NOMO-1 (cell line): ENCODE measurements around the gene PGAP3.
"Not testable (repeated sequence)": the region's sequence is repeated elsewhere in the genome, so short reads cannot be mapped to it uniquely, and the experiment has no call there.

Experiments
- DNase-seq, 2 experiments: peaks; one replicate each; lab custom pipeline; 2025; ENCODE audit not compliant: unreplicated experiment in 2 of 2; lab: John Stamatoyannopoulos, UW

PGAP3 gene

GRCh38 chr17:39715375-39716072 lies 27.7 kb upstream of the PGAP3 start:
- no peak for DNase-seq

DNA sequence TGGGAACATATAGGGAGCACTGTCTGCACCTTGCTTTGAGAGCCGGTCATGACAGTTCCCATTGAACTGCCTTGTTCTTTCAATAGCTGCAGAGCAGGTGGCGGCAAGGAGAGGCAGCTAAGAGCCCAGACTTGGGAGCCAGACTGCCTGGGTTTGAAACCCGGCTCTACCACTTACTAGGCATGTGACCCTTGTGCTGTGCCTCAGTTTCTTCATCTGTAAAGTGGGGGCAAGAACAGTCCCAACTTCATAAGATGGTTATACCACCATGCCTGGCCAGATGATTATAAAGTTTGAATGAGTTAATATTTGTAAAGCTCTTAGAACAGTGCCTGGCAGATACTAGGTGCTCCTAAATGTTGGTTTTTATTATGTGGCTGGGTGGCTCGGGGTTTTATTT lies 26.4 kb upstream of the PGAP3 start:
- no peak for DNase-seq

GRCh38 chr17:39711851-39712250 lies 24.0 kb upstream of the PGAP3 start:
- DNase-seq, result no peak

DNA sequence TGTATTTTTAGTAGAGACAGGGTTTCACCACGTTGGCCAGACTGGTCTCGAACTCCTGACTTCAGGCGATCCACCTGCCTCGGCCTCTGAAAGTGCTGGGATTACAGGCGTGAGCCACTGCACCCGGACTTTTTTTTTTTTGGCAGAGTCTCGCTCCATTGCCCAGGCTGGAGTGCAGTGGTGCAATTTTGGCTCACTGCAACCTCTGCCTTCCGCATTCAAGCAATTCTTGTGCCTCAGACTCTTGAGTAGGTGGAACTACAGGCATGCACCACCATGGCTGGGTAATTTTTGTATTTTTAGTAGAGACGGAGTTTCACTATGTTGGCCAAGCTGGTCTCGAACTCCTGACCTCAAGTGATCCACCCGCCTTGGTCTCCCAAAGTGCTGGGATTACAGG lies 23.2 kb upstream of the PGAP3 start:
- DNase-seq, result not testable (repeated sequence)

GRCh38 chr17:39709998-39710964 lies 22.4 kb upstream of the PGAP3 start:
- DNase-seq, result no peak

DNA sequence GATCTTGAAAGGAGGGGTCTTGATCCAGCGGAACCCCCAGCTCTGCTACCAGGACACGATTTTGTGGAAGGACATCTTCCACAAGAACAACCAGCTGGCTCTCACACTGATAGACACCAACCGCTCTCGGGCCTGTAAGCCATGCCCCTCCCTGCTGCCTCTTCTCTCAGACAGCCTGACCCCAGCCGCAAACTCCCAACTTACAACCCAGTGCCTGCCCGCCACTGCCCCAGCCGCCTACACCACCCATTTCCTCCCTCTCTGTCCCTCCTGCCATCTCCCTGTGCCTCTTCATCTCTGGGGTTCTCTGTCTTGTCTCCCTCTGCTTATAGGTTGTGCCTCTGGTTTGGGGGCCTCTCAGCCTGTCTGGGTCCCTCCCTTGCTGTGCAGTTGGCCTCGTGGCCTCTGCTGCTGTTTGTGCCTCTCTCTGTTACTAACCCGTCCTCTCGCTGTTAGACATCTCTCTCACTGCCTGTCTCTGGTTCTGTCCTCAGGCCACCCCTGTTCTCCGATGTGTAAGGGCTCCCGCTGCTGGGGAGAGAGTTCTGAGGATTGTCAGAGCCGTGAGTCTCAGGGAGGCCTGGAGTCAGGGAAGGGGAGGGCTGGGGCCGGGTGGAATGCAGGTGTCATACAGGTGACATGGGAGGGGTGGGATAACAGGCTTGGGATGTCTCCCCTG lies 21.6 kb upstream of the PGAP3 start:
- DNase-seq, result no peak

- no peak for DNase-seq
Observed at GRCh38 chr17:39706921-39707337, 19.1 kb upstream of the PGAP3 start.

DNA sequence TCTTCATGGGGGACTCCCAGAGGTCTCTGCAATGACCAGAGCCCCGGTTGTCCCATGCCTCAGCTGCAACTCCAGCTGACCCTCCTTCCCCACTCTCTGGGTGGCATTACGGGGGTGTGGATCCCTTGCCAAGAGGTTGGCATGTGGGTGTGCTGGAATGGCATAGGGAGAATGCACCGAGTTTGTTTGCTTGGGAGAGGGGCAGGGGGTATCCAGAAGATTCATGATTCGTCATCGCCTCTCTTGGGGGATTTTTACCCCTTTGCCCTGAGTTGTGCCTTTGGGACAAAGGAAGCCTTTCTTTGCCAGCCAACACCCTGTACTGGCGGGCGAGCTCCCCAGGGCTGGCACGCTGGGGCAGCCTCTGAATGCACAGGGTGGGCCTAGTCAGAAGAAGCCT lies 18.5 kb upstream of the PGAP3 start:
- no peak for DNase-seq

DNA sequence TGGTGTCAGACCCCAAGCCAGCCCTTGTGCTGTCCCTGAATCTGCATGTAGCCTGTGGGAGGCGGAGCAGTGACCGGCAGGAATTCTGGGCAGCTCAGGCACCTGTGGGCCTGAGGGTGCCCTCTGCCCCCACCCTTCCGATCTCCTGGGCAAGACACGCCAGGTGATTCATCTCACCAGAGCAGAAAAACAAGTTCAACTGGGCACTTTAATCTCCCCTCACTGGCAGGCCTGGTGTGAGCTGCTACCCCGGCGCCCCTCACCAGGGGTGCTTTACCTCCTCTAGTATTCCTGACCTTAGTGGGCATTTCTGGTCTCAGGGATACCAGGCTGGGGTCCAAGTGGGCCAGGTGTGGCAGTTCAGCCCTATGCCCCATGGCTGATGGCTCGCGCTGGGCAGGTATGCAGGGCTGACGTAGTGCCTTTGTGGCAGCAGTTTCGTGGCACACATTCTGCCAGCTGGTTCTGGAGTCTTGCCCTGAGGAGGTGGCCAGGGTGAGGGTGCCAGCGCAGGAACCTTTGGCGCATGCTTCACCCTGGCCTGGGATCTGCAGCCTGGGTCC lies 18.0 kb upstream of the PGAP3 start:
- DNase-seq, result no peak

GRCh38 chr17:39704821-39705551 lies 17.1 kb upstream of the PGAP3 start:
- no peak for DNase-seq

DNA sequence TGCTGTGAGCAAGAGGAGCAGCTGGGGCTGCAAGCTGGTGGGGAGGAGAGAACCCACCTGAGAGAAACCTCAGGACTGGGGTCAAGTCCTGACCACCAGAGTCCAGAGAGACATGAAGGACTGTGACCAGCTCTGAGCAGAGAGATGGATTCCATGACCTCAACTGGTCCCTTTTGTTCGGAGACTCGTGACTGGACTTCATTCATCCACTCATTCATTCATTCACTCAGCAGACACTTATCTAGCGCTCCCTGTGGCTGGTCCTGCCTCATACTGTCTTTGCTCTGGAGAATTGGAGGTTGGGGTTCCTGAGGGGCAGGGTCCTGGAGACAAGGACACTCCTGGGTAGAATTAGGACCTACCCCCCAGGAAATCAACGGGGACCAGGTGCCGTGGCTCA lies 16.1 kb upstream of the PGAP3 start:
- DNase-seq, result no peak

DNA sequence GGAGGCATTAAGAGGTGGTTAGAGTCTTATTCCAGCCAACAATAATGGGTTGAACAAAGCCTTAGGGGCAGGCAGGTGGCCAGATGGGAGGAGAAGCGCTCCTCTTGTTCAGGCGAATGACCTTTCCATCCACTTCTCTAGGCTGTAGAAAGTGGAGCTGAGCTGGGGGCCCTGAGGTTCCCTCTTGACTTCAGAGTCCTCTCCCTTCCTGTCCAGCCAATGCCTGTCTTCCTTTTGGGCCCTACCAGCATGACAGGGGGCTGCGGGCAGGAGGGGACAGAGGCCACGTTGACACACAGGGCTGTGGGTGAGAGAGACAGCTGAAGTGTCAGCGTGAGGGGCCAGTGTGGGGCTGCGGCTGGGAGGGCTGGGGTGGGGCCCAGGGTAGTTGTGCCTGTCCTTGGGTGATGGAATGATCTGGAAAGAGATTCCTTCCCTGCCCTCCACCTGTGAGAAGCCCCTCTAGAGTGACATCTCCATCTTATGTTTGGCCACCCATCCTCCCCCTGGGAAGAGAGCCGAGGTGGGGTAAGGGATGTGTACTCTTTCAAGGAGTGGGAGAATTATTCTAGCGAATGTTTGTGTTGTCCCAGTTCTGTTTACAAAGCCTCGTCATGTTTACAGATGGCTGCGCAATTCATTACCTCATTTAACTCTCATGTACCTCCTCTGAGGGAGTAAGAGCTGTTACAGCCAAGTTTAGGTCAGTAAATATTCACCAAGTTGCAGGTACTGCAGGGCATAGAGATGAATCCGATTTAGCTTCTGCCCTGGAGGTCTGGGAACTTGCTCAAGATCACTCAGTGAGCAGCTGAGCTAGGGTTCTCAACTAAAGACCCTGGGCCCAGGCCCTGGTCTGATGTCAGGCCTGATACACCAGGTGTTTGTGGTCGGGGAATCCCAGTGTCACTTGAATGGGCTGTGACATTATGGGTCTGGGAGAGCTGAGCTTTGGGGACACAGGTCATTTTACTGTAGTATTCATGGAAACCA lies 15.3 kb upstream of the PGAP3 start:
- no peak for DNase-seq

- no peak for DNase-seq
Observed at GRCh38 chr17:39701784-39702422, 14.0 kb upstream of the PGAP3 start.

DNA sequence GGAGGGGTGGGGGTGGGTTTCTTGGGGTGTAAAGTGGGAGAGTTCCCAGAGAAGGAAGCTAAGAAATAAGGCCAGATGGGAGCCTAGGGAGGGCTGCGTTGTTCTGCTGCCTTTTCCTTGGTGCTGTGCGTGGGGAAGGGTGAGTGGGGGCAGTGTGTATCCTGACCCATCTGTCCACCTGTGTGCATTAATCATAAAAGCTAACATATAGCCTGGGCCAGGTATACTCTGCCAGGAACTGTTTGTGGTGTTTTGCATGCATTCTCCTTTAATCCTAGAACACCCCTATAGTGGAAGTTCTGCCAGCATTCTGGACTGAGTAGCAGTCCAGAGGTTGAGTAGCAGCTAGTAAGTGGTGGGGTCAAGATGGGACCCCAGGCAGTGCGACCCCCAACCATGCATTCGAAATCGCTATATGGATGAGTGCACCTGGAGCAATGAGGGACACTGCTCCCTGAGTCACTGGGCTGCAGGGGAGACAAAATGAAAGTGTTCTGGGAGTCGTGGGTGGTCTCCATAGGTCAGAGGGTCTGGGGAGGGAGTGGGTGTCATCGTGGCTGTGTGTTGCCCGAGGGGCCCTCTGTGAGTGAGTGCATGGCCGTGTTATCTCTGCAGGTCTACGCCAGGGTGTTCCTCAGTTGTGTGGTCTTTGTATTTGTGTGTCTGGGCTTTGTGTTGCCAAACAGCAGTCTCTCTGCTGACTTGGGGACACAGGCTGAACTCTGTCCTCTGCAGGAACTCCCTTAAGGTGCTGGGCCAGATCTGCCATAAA lies 13.3 kb upstream of the PGAP3 start:
- no peak for DNase-seq

DNA sequence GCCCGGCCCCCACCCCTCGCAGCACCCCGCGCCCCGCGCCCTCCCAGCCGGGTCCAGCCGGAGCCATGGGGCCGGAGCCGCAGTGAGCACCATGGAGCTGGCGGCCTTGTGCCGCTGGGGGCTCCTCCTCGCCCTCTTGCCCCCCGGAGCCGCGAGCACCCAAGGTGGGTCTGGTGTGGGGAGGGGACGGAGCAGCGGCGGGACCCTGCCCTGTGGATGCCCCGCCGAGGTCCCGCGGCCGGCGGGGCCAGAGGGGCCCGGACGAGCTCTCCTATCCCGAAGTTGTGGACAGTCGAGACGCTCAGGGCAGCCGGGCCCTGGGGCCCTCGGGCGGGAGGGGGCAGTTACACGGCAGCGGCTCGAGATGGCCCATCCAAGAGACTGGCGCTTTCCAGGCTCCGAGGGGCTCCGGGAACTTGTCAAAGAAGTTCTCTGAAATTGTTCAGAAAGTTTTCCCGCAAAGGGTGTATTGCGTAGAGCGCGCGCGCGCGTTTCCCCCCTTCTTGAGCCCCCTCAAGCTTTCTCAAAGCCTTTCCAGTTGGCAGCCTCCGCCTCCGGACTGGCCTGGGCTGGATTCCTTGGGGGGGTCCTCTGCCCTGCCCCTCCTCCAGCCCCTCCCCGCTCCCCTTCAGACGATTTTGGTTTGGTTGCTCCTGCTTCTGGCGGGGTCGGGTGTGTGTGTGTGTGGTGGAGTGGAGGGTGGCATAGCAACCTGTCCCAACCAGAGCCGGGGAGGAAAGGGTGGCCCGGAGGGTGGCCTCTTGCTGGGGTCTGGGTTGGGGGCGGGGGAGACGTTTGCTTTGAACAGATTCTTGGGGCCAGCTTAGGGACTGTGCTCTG lies 12.5 kb upstream of the PGAP3 start:
- no peak for DNase-seq

DNA sequence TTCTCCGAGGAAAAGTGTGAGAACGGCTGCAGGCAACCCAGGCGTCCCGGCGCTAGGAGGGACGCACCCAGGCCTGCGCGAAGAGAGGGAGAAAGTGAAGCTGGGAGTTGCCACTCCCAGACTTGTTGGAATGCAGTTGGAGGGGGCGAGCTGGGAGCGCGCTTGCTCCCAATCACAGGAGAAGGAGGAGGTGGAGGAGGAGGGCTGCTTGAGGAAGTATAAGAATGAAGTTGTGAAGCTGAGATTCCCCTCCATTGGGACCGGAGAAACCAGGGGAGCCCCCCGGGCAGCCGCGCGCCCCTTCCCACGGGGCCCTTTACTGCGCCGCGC lies 11.9 kb upstream of the PGAP3 start, which contains the start of gene ERBB2:
ERBB2 (plus strand) TSS at position 247 of the 330 bp plus-strand sequence. CDS start 175 bp downstream, outside the sequence.
- no peak for DNase-seq

DNA sequence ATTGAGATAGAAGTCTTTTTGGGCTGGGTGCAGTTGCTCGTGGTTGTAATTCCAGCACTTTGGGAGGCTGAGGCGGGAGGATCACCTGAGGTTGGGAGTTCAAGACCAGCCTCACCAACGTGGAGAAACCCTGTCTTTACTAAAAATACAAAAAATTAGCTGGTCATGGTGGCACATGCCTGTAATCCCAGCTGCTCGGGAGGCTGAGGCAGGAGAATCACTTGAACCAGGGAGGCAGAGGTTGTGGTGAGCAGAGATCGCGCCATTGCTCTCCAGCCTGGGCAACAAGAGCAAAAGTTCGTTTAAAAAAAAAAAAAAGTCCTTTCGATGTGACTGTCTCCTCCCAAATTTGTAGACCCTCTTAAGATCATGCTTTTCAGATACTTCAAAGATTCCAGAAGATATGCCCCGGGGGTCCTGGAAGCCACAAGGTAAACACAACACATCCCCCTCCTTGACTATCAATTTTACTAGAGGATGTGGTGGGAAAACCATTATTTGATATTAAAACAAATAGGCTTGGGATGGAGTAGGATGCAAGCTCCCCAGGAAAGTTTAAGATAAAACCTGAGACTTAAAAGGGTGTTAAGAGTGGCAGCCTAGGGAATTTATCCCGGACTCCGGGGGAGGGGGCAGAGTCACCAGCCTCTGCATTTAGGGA lies 11.4 kb upstream of the PGAP3 start:
- DNase-seq, result not testable (repeated sequence)
